ENCODE results near the gene RGS12. TPM values are rescaled to one million over a fixed set of nuclear protein-coding genes. Genes with fewer than 3 reads are reported as not detected.

RGS12 gene
- 26.4 TPM for total RNA-seq

- peak; percentile 55 to 78 (median 78) for DNase-seq (ENCODE audit: low read depth in 2 of 3, low spot score in 2 of 3)
These were observed at the start of gene RGS12 for GRCh38 chr4:3292571-3293400. RGS12 (plus strand) TSS chr4:3293021; CDS start chr4:3316171, 23,150 bp downstream.

DNA sequence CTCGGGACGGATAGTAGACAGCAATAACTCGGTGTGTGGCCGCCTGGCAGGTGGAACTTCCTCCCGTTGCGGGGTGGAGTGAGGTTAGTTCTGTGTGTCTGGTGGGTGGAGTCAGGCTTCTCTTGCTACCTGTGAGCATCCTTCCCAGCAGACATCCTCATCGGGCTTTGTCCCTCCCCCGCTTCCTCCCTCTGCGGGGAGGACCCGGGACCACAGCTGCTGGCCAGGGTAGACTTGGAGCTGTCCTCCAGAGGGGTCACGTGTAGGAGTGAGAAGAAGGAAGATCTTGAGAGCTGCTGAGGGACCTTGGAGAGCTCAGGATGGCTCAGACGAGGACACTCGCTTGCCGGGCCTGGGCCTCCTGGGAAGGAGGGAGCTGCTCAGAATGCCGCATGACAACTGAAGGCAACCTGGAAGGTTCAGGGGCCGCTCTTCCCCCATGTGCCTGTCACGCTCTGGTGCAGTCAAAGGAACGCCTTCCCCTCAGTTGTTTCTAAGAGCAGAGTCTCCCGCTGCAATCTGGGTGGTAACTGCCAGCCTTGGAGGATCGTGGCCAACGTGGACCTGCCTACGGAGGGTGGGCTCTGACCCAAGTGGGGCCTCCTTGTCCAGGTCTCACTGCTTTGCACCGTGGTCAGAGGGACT lies 49.6 kb upstream of the RGS12 start:
- no peak for DNase-seq (ENCODE audit: low read depth in 2 of 3, low spot score in 2 of 3)

DNA sequence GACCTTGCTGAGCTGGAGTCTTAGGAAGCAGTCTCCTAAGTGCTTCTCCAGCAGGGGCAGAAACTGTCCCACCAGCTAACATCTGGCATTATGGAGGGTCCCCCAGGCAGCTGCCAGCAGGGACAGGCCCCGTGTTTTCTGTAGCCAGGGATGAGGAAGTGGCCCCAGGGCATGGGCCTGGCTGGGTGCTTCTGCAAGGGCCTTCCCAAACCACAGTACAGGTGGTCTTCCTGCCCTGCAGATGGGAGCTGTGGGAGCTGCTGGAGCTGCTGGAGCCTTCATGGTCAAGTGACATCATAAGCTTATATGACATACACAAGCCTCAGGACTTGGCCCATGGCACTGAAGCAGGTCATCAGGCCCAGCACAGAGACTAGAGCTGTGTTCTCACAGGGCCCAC lies 48.8 kb upstream of the RGS12 start:
- peak in 1 of 3 donors; percentile 9 for DNase-seq (ENCODE audit: low read depth in 2 of 3, low spot score in 2 of 3)

GRCh38 chr4:3244747-3245146 lies 48.1 kb upstream of the RGS12 start:
- DNase-seq (ENCODE audit: low read depth in 2 of 3, low spot score in 2 of 3) = no peak

- DNase-seq (ENCODE audit: low read depth in 2 of 3, low spot score in 2 of 3) = no peak
These were observed 47.1 kb upstream of the RGS12 start for GRCh38 chr4:3245676-3246075.

DNA sequence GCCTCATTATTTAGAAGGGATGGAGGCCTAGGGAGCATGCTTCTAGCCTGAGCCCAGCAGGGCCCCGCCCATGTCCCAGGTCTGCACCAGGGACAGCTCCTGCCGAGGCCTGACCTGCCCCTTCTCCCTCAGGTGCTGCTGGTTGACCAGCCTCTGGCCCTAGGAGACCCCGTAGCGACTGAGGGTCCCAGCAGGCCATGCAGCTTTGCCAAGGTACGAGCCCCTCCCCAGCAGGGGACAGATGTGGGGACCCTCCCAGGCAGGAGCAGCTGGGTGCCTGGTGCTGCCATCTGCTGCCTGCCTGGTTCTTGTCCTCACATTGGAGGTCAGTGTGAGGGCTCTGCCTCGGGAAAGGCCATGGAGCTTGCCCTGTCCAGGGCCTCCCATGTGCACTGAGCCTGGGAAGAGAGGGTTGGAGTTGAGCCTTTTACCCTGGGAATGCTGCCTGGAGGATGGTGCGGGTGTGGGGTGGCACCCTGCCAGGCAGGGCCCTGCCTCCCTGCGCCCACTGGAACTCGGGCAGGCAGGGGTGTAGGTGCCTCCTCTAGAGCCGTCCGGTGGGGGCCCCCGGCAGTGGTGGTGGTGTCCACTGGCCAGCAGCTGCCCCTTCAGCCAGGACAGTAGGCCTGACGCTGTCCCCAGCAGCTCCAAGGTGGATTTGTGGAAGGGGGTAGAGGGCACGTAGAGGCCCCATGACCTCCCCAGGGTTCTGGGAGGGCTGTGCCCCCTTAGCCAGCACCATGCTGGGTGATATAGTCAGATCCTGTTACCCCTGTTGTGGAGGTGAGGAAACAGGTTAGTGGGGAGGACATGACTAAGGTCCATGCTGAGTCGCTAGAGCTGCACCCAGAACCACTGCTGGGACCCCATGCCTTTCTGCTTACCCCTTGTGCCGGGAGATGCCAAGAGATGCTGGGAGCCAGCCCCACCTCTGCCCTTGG lies 46.1 kb upstream of the RGS12 start:
- DNase-seq (ENCODE audit: low read depth in 2 of 3, low spot score in 2 of 3) = no peak

GRCh38 chr4:3247399-3248177 lies 45.2 kb upstream of the RGS12 start:
- no peak for DNase-seq (ENCODE audit: low read depth in 2 of 3, low spot score in 2 of 3)

GRCh38 chr4:3248178-3248480 lies 44.7 kb upstream of the RGS12 start:
- no peak for DNase-seq (ENCODE audit: low read depth in 2 of 3, low spot score in 2 of 3)

- DNase-seq (ENCODE audit: low read depth in 2 of 3, low spot score in 2 of 3) = peak in 1 of 3 donors; percentile 20
These were observed 43.8 kb upstream of the RGS12 start, which contains the start of gene MSANTD1 for GRCh38 chr4:3248811-3249661. MSANTD1 (plus strand) TSS chr4:3249159; CDS start chr4:3249223, 64 bp downstream.

- DNase-seq (ENCODE audit: low read depth in 2 of 3, low spot score in 2 of 3) = no peak
These were observed 42.9 kb upstream of the RGS12 start for GRCh38 chr4:3249711-3250437.

DNA sequence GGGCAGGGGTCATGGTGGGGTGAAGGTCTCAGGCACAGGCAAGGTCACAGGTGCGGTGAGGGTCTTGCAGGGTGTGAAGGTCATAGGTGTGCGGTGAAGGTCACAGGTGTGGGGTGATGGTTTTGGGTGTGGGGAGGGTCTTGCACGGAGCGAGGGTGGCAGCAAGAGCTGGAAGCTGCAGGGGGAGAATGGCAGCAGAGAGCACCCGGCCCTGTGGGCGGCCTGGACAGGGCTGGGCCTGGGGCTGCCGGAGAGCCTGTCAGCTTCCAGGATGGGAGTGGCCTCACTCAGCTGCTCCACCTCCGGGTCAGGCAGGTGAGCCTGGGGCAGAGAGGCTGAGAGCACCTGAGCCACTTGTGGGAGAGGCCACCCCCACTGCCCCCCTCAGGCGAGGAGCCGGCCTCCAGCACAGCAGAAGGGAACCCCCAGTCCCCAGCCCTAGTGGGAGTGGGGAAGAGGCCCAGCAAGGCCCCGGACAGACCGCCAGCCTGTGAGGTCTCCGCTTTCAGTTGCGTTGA lies 42.3 kb upstream of the RGS12 start:
- DNase-seq (ENCODE audit: low read depth in 2 of 3, low spot score in 2 of 3) = no peak

GRCh38 chr4:3250956-3251690 lies 41.7 kb upstream of the RGS12 start:
- DNase-seq (ENCODE audit: low read depth in 2 of 3, low spot score in 2 of 3) = no peak

- no peak for DNase-seq (ENCODE audit: low read depth in 2 of 3, low spot score in 2 of 3)
These were observed 40.9 kb upstream of the RGS12 start for GRCh38 chr4:3251691-3252479.

- DNase-seq (ENCODE audit: low read depth in 2 of 3, low spot score in 2 of 3) = no peak
These were observed 40.4 kb upstream of the RGS12 start for GRCh38 chr4:3252480-3252828.

DNA sequence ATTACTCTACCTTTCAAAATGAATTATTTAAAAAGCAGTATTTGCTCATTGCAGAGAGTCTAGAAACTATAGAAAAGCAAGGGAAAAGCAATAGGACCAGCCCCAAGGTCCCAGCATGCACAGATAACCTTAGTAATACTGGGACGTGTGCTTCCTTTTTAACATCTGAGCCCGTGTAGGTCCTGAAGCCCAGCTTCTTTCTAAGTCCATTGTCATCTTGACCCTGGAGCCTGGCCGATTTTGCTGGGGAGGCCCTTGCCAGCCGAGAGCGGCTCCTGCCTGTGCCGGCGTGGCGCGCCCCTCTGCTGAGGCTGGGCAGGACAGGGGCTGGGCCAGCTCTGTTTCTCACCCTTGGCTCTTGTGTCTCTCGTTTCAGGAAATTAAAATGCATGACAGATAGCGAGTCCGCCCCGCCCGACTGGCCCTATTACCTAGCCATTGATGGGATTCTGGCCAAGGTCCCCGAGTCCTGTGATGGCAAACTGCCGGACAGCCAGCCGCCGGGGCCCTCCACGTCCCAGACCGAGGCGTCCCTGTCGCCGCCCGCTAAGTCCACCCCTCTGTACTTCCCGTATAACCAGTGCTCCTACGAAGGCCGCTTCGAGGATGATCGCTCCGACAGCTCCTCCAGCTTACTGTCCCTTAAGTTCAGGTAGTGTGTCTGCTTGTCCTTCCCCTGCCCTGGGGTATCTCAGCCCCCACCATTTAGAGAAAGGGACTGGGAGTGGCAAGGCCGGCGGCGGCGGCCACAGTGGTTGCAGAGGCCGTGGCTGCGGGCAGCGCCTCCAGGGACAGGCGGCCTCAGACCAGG lies 39.8 kb upstream of the RGS12 start:
- no peak for DNase-seq (ENCODE audit: low read depth in 2 of 3, low spot score in 2 of 3)

DNA sequence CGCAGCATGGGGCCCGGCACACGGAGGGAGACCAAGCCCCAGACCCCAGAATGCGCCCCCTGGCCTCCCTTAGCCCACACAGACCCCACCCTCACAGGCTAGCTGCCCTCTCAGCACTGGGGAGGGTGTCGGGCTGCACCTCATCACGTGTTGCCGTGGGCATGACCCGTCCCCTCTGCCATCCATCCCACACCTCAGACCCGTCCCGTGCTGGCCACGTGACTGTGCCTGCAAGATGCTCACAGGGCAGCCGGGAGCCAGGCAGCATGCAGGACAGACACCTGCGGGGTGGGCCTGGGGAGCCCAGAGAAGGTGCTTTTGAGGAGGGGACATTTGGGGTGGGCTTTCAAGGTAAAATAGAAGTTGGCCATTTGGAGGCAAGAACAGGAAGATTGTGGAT lies 39.0 kb upstream of the RGS12 start:
- no peak for DNase-seq (ENCODE audit: low read depth in 2 of 3, low spot score in 2 of 3)
